Activated T-cell treated with anti-CD3 and anti-CD28 coated beads for 1 hour (primary cell): ENCODE results near the gene BTG1.

Source experiments
- DNase-seq: peaks from one replicate; pipeline ENCODE4 v3.0.0-alpha.2; 2020; ENCODE audit warnings: low read depth

Gene BTG1

GRCh38 chr12:92133795-92134637 is 11.6 kb downstream of the BTG1 start:
- no peak for DNase-seq

- no peak for DNase-seq
These were observed 12.5 kb downstream of the BTG1 start for GRCh38 chr12:92133171-92133570.

GRCh38 chr12:92132288-92132687 is 13.4 kb downstream of the BTG1 start:
- DNase-seq, result no peak

- DNase-seq, result no peak
These were observed 14.6 kb downstream of the BTG1 start for GRCh38 chr12:92130999-92131398.

- DNase-seq, result no peak
These were observed 16.0 kb downstream of the BTG1 start for GRCh38 chr12:92129609-92130008.

- no peak for DNase-seq
These were observed 17.0 kb downstream of the BTG1 start for GRCh38 chr12:92128612-92129011.

- DNase-seq, result no peak
These were observed 21.0 kb downstream of the BTG1 start for GRCh38 chr12:92124689-92125029.

- DNase-seq, result no peak
These were observed 21.6 kb downstream of the BTG1 start for GRCh38 chr12:92123780-92124688.

- DNase-seq, result no peak
These were observed 22.5 kb downstream of the BTG1 start for GRCh38 chr12:92122941-92123779.

GRCh38 chr12:92121826-92122225 is 23.8 kb downstream of the BTG1 start:
- no peak for DNase-seq

GRCh38 chr12:92118826-92119536 is 26.7 kb downstream of the BTG1 start:
- DNase-seq, result no peak

GRCh38 chr12:92114834-92115233 is 30.8 kb downstream of the BTG1 start:
- DNase-seq, result no peak

- DNase-seq, result no peak
These were observed 34.4 kb downstream of the BTG1 start for GRCh38 chr12:92111256-92111655.

- DNase-seq, result no peak
These were observed 35.5 kb downstream of the BTG1 start for GRCh38 chr12:92110083-92110640.

- no peak for DNase-seq
These were observed 36.0 kb downstream of the BTG1 start for GRCh38 chr12:92109613-92110012.

GRCh38 chr12:92108651-92109050 is 37.0 kb downstream of the BTG1 start:
- DNase-seq, result no peak

- no peak for DNase-seq
These were observed 38.0 kb downstream of the BTG1 start for GRCh38 chr12:92107621-92108131.

- DNase-seq, result no peak
These were observed 38.6 kb downstream of the BTG1 start for GRCh38 chr12:92107094-92107493.

- DNase-seq, result no peak
These were observed 40.0 kb downstream of the BTG1 start for GRCh38 chr12:92105676-92106075.

GRCh38 chr12:92105110-92105509 is 40.5 kb downstream of the BTG1 start:
- DNase-seq, result no peak

- no peak for DNase-seq
These were observed 43.0 kb downstream of the BTG1 start for GRCh38 chr12:92102606-92103005.
